ENCODE measurements around the gene TMOD1. TPM values are rescaled to one million over a fixed set of nuclear protein-coding genes. Genes with fewer than 3 reads are reported as not detected.

The TMOD1 gene
- total and polyA plus RNA-seq, 9 of the 15 experiments (the other 6 are each of a cell fraction or from before 2014, with no cell fraction given) = 7.1 to 41.2 (median 14.2) TPM

DNA sequence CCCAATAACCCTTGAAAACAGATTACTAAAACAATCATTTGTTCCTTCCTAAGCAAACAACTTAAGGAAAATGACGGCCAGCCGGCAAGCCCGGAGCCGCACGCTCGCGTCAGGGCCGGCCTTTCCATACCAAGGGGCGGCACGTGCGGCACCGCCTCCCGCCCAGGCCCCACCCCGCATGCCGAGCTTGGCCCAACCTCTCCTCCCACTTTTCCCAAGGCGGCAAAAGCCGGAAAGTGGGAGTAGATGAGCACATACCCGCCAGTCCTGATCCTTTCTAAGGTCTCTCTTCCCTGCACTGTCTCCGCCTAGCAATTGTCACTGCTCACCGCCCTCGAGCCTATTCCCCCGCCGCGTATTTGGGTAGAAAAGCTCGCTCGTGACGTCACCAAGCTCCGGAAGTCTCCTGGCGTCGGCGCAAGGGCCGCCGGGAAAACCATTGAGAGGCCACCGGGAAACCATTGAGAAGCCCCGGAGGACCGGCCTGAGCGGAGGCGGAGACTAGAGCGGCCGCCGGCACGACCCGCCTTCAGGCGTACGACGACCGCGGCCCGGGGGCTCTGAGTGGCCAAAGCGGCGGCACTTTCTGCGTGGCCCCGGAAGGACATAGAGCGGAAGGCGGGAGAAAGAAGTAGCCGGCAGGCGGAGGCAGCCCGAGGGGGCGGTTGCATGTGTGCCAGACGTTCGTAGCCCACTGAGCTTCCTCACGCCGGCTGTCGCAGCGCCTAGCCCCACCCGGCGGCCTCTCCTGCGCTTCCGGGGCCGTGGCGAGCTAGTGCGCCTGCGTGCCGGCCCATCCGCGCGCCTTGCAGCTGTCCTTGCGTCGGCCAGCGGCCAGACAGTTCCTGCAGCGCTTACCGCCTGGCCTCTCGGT is 131.8 kb downstream of the TMOD1 start, which contains the start of the genes NCBP1 and TSTD2 (continued):
- TF ChIP-seq ZKSCAN8 (CRISPR knock-in tag; IDR thresholded peaks at IDR 0.05) (no peak), ESRRB (CRISPR knock-in tag; IDR thresholded peaks at IDR 0.05; ENCODE audit: borderline replicate concordance) (no peak), YBX1 (IDR thresholded peaks at IDR 0.05) (no peak), FOXP4 (CRISPR knock-in tag; IDR thresholded peaks at IDR 0.05; ENCODE audit: borderline replicate concordance) (peak; percentile 96; the same call in 1 of the 2 replicates), PTRF (tag; IDR thresholded peaks at IDR 0.05) (no peak), LEF1 (IDR thresholded peaks at IDR 0.05) (peak; percentile 79), CHCHD3 (CRISPR knock-in tag; IDR thresholded peaks at IDR 0.05) (no peak), SRSF3 (IDR thresholded peaks at IDR 0.05; ENCODE audit: insufficient read depth, low read length) (no peak), NFIC (IDR thresholded peaks at IDR 0.05) (no peak; the same call in 1 of the 2 replicates), CLOCK (CRISPR knock-in tag; IDR thresholded peaks at IDR 0.05; ENCODE audit: borderline replicate concordance) (0 out of 2 replicates have a peak, but pooled peaks have one; percentile 26), TCF7L2 (IDR thresholded peaks at IDR 0.05; ENCODE audit: low read depth, low read length) (no peak), ZNF699 (CRISPR knock-in tag; IDR thresholded peaks at IDR 0.05; ENCODE audit: insufficient replicate concordance) (no peak), PCBP2 (IDR thresholded peaks at IDR 0.05; ENCODE audit: low read depth, low read length, poor library complexity, severe bottlenecking) (no peak), MAFK (IDR thresholded peaks at IDR 0.05; ENCODE audit: low read length) (0 out of 2 replicates have a peak, but pooled peaks have one; percentile 9), ADNP (tag; IDR thresholded peaks at IDR 0.05) (no peak), CGGBP1 (CRISPR knock-in tag; IDR thresholded peaks at IDR 0.05) (no peak)
- TF ChIP-seq, protein P1, sequence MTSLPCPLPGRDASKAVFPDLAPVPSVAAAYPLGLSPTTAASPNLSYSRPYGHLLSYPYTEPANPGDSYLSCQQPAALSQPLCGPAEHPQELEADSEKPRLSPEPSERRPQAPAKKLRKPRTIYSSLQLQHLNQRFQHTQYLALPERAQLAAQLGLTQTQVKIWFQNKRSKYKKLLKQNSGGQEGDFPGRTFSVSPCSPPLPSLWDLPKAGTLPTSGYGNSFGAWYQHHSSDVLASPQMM (CRISPR knock-in tag; IDR thresholded peaks at IDR 0.05) = no peak
- TF ChIP-seq, protein P2, sequence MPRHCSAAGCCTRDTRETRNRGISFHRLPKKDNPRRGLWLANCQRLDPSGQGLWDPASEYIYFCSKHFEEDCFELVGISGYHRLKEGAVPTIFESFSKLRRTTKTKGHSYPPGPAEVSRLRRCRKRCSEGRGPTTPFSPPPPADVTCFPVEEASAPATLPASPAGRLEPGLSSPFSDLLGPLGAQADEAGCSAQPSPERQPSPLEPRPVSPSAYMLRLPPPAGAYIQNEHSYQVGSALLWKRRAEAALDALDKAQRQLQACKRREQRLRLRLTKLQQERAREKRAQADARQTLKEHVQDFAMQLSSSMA (CRISPR knock-in tag; IDR thresholded peaks at IDR 0.05) = no peak
- TF ChIP-seq, protein P3, sequence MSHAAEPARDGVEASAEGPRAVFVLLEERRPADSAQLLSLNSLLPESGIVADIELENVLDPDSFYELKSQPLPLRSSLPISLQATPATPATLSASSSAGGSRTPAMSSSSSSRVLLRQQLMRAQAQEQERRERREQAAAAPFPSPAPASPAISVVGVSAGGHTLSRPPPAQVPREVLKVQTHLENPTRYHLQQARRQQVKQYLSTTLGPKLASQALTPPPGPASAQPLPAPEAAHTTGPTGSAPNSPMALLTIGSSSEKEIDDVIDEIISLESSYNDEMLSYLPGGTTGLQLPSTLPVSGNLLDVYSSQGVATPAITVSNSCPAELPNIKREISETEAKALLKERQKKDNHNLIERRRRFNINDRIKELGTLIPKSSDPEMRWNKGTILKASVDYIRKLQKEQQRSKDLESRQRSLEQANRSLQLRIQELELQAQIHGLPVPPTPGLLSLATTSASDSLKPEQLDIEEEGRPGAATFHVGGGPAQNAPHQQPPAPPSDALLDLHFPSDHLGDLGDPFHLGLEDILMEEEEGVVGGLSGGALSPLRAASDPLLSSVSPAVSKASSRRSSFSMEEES (CRISPR knock-in tag; IDR thresholded peaks at IDR 0.05) = no peak

Measured in K562 (cell line).